HepG2 (cell line): ENCODE data around the gene CD83.

Experiments
- ATAD3A ChIP-seq: sonication (generic); formaldehyde crosslinking; IDR thresholded peaks from 2 replicates; pipeline ENCODE4 v1.4.0; 2020; ENCODE audit warnings: missing genetic modification reagents
- PRPF4 ChIP-seq: fragments of 200-400 bp; formaldehyde crosslinking; IDR thresholded peaks from 2 replicates; pipeline ENCODE4 v1.6.1; 2016; ENCODE audit warnings: low read length, low read depth; ENCODE audit not compliant: poor library complexity, severe bottlenecking
- TF ChIP-seq, protein P1 (sequence below): sonication (generic); formaldehyde crosslinking; IDR thresholded peaks from 2 replicates; pipeline ENCODE4 v1.4.0; 2020; ENCODE audit warnings: missing genetic modification reagents
- TF ChIP-seq, protein P2 (sequence below): sonication (generic); formaldehyde crosslinking; IDR thresholded peaks from 2 replicates; pipeline ENCODE4 v1.5.1; 2020; ENCODE audit warnings: missing genetic modification reagents, mild to moderate bottlenecking, borderline replicate concordance

- TF ChIP-seq ATAD3A (CRISPR knock-in tag) = no peak
- TF ChIP-seq PRPF4 = no peak
- TF ChIP-seq, protein P1, sequence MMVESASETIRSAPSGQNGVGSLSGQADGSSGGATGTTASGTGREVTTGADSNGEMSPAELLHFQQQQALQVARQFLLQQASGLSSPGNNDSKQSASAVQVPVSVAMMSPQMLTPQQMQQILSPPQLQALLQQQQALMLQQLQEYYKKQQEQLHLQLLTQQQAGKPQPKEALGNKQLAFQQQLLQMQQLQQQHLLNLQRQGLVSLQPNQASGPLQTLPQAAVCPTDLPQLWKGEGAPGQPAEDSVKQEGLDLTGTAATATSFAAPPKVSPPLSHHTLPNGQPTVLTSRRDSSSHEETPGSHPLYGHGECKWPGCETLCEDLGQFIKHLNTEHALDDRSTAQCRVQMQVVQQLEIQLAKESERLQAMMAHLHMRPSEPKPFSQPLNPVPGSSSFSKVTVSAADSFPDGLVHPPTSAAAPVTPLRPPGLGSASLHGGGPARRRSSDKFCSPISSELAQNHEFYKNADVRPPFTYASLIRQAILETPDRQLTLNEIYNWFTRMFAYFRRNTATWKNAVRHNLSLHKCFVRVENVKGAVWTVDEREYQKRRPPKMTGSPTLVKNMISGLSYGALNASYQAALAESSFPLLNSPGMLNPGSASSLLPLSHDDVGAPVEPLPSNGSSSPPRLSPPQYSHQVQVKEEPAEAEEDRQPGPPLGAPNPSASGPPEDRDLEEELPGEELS (CRISPR knock-in tag) = no peak
- TF ChIP-seq, protein P2, sequence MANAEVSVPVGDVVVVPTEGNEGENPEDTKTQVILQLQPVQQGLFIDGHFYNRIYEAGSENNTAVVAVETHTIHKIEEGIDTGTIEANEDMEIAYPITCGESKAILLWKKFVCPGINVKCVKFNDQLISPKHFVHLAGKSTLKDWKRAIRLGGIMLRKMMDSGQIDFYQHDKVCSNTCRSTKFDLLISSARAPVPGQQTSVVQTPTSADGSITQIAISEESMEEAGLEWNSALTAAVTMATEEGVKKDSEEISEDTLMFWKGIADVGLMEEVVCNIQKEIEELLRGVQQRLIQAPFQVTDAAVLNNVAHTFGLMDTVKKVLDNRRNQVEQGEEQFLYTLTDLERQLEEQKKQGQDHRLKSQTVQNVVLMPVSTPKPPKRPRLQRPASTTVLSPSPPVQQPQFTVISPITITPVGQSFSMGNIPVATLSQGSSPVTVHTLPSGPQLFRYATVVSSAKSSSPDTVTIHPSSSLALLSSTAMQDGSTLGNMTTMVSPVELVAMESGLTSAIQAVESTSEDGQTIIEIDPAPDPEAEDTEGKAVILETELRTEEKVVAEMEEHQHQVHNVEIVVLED (CRISPR knock-in tag) = no peak
These were observed 29.0 kb downstream of the CD83 start for GRCh38 chr6:14146506-14147096.
